NCI-H2227 (cell line): Measurements from ENCODE around the gene RPP30.

Experiments used
- DNase-seq: peaks from one replicate; lab custom pipeline; 2025; ENCODE audit not compliant: unreplicated experiment; lab: John Stamatoyannopoulos, UW

The RPP30 gene

GRCh38 chr10:90871766-90872647 lies at the start of gene RPP30:
Gene RPP30, plus strand, starts transcription at chr10:90871974. Its CDS starts 13 bp downstream, at chr10:90871987.
- peak; percentile 74 for DNase-seq

GRCh38 chr10:90822508-90822907 lies 49.3 kb upstream of the RPP30 start:
- no peak for DNase-seq

GRCh38 chr10:90832111-90832510 lies 39.7 kb upstream of the RPP30 start:
- DNase-seq = no peak

- DNase-seq = no peak
Observed at GRCh38 chr10:90834326-90834725, 37.4 kb upstream of the RPP30 start.

- DNase-seq = no peak
Observed at GRCh38 chr10:90837486-90837885, 34.3 kb upstream of the RPP30 start.

- no peak for DNase-seq
Observed at GRCh38 chr10:90842725-90843124, 29.0 kb upstream of the RPP30 start.

GRCh38 chr10:90845726-90846125 lies 26.0 kb upstream of the RPP30 start:
- DNase-seq = no peak

GRCh38 chr10:90846746-90847145 lies 25.0 kb upstream of the RPP30 start:
- DNase-seq = no peak

- no peak for DNase-seq
Observed at GRCh38 chr10:90847436-90847835, 24.3 kb upstream of the RPP30 start.

- DNase-seq = no peak
Observed at GRCh38 chr10:90849956-90850749, 21.6 kb upstream of the RPP30 start.

- DNase-seq = no peak
Observed at GRCh38 chr10:90855126-90855525, 16.6 kb upstream of the RPP30 start.

- no peak for DNase-seq
Observed at GRCh38 chr10:90856261-90856660, 15.5 kb upstream of the RPP30 start.

GRCh38 chr10:90856964-90857634 lies 14.7 kb upstream of the RPP30 start:
- no peak for DNase-seq

GRCh38 chr10:90857635-90858460 lies 13.9 kb upstream of the RPP30 start, which contains the start of gene HTR7:
Gene HTR7, minus strand, starts transcription at chr10:90858039. Its CDS starts 368 bp downstream, at chr10:90857671.
- peak; percentile 31 for DNase-seq

- DNase-seq = no peak
Observed at GRCh38 chr10:90858461-90858968, 13.3 kb upstream of the RPP30 start.

- DNase-seq = no peak
Observed at GRCh38 chr10:90859321-90859751, 12.4 kb upstream of the RPP30 start.

- no peak for DNase-seq
Observed at GRCh38 chr10:90860790-90861189, 11.0 kb upstream of the RPP30 start.

- DNase-seq = no peak
Observed at GRCh38 chr10:90862908-90863514, 8.8 kb upstream of the RPP30 start.

GRCh38 chr10:90865401-90865800 lies 6.4 kb upstream of the RPP30 start:
- peak; percentile 4 for DNase-seq
